Subcutaneous adipose tissue (tissue), 4 donors: ENCODE data around the gene ZNF536. TPM values are rescaled to one million over a fixed set of nuclear protein-coding genes. Genes with fewer than 3 reads are reported as not detected.

Experiments used
- CTCF ChIP-seq: fragments of 450-650 bp; IDR thresholded peaks from one replicate; pipeline ENCODE4 v1.5.1; 2016; ENCODE audit warnings: low read depth, mild to moderate bottlenecking, control low read depth, antibody characterized with exemption, moderate library complexity
- total RNA-seq, 4 donors: library from RNA; depleted of rRNA; stranded (reverse); fragments of >200 nt; gene quantifications; one replicate each; pipeline ENCODE4 v1.1.0, GENCODE V29; 2016

ZNF536 gene
- total RNA-seq, 4 donors from 2014 or later, result under 0.01 to 0.17 TPM; not detected in 2

- no peak for TF ChIP-seq CTCF
Measured at GRCh38 chr19:30452931-30453330, 80.7 kb downstream of the ZNF536 start.

GRCh38 chr19:30453743-30454142, 81.6 kb downstream of the ZNF536 start:
- no peak for TF ChIP-seq CTCF

GRCh38 chr19:30455881-30456280, 83.7 kb downstream of the ZNF536 start:
- no peak for TF ChIP-seq CTCF

GRCh38 chr19:30457484-30457883, 85.3 kb downstream of the ZNF536 start:
- no peak for TF ChIP-seq CTCF

- no peak for TF ChIP-seq CTCF
Measured at GRCh38 chr19:30459859-30460258, 87.7 kb downstream of the ZNF536 start.

- no peak for TF ChIP-seq CTCF
Measured at GRCh38 chr19:30464162-30464561, 92.0 kb downstream of the ZNF536 start.

- TF ChIP-seq CTCF, result no peak
Measured at GRCh38 chr19:30467239-30467638, 95.1 kb downstream of the ZNF536 start.
